ENCODE results near the gene EHD1. TPM values are rescaled to one million over a fixed set of nuclear protein-coding genes. Genes with fewer than 3 reads are reported as not detected.

Gene EHD1
- total RNA-seq, 1 donor from 2014 or later, result 61.0 TPM

- peak overlapping the region; percentile 50 for H3K4me3 Mint-ChIP-seq (ENCODE audit: unreplicated experiment)
- peak overlapping the region; percentile 40 for H3K27ac Mint-ChIP-seq (ENCODE audit: unreplicated experiment)
- TF ChIP-seq CTCF (IDR thresholded peaks at IDR 0.05), result peak; percentile 97
- no peaks in the 10 kb centered on the region for H3K27me3 Mint-ChIP-seq (ENCODE audit: unreplicated experiment)
- H3K4me1 Mint-ChIP-seq (ENCODE audit: unreplicated experiment), result peaks cover 13% of the 10 kb centered on the region
- H3K9me3 Mint-ChIP-seq (ENCODE audit: unreplicated experiment), result no peaks in the 10 kb centered on the region
- DNase-seq (ENCODE audit: extremely low spot score, unreplicated experiment), result peak; percentile 92
- H3K36me3 Mint-ChIP-seq (ENCODE audit: unreplicated experiment), result no peaks in the 10 kb centered on the region
Measured at GRCh38 chr11:64887757-64888405, 9.5 kb upstream of the EHD1 start.

- Mint-ChIP-seq H3K36me3 (ENCODE audit: unreplicated experiment) (no peaks in the 10 kb centered on the region), H3K27ac (ENCODE audit: unreplicated experiment) (peak overlapping the region; percentile 40), H3K4me3 (ENCODE audit: unreplicated experiment) (no peak overlapping the region), H3K4me1 (ENCODE audit: unreplicated experiment) (peaks cover 14% of the 10 kb centered on the region), H3K27me3 (ENCODE audit: unreplicated experiment) (no peaks in the 10 kb centered on the region), H3K9me3 (ENCODE audit: unreplicated experiment) (no peaks in the 10 kb centered on the region)
- DNase-seq (ENCODE audit: extremely low spot score, unreplicated experiment), result no peak
- TF ChIP-seq CTCF (IDR thresholded peaks at IDR 0.05), result no peak
Measured at GRCh38 chr11:64887234-64887756, 8.9 kb upstream of the EHD1 start.

- Mint-ChIP-seq H3K9me3 (ENCODE audit: unreplicated experiment) (no peaks in the 10 kb centered on the region), H3K27me3 (ENCODE audit: unreplicated experiment) (no peaks in the 10 kb centered on the region)
- DNase-seq (ENCODE audit: extremely low spot score, unreplicated experiment), result no peak
Measured at GRCh38 chr11:64885367-64886286, 7.2 kb upstream of the EHD1 start.

GRCh38 chr11:64884019-64884418 lies 5.6 kb upstream of the EHD1 start:
- DNase-seq (ENCODE audit: extremely low spot score, unreplicated experiment), result no peak
- Mint-ChIP-seq H3K27me3 (ENCODE audit: unreplicated experiment) (no peaks in the 10 kb centered on the region), H3K36me3 (ENCODE audit: unreplicated experiment) (no peaks in the 10 kb centered on the region), H3K4me3 (ENCODE audit: unreplicated experiment) (no peak overlapping the region), H3K27ac (ENCODE audit: unreplicated experiment) (no peak overlapping the region), H3K4me1 (ENCODE audit: unreplicated experiment) (peaks cover 23% of the 10 kb centered on the region), H3K9me3 (ENCODE audit: unreplicated experiment) (no peaks in the 10 kb centered on the region)
- TF ChIP-seq CTCF (IDR thresholded peaks at IDR 0.05), result no peak

More at GRCh38 chr11:64885367-64886286, 7.2 kb upstream of the EHD1 start:
- Mint-ChIP-seq H3K27ac (ENCODE audit: unreplicated experiment) (no peak overlapping the region), H3K36me3 (ENCODE audit: unreplicated experiment) (no peaks in the 10 kb centered on the region), H3K4me3 (ENCODE audit: unreplicated experiment) (no peak overlapping the region), H3K4me1 (ENCODE audit: unreplicated experiment) (peaks cover 16% of the 10 kb centered on the region)
- TF ChIP-seq CTCF (IDR thresholded peaks at IDR 0.05), result no peak

GRCh38 chr11:64883575-64883974 lies 5.2 kb upstream of the EHD1 start:
- no peaks in the 10 kb centered on the region for H3K27me3 Mint-ChIP-seq (ENCODE audit: unreplicated experiment)
- no peak for DNase-seq (ENCODE audit: extremely low spot score, unreplicated experiment)
- TF ChIP-seq CTCF (IDR thresholded peaks at IDR 0.05), result no peak
- no peaks in the 10 kb centered on the region for H3K36me3 Mint-ChIP-seq (ENCODE audit: unreplicated experiment)
- H3K27ac Mint-ChIP-seq (ENCODE audit: unreplicated experiment), result no peak overlapping the region
- H3K4me3 Mint-ChIP-seq (ENCODE audit: unreplicated experiment), result no peak overlapping the region
- no peaks in the 10 kb centered on the region for H3K9me3 Mint-ChIP-seq (ENCODE audit: unreplicated experiment)
- H3K4me1 Mint-ChIP-seq (ENCODE audit: unreplicated experiment), result peaks cover 24% of the 10 kb centered on the region

Data from osteocyte (in vitro differentiated cells).